Heart right ventricle (tissue), 16 donors: Measurements from ENCODE around the gene NBEA. TPM values are rescaled to one million over a fixed set of nuclear protein-coding genes. Genes with fewer than 3 reads are reported as not detected.
A peak's percentile ranks its signal among the peaks of the same experiment; 100 is the strongest.

Experiments
- ATAC-seq, 8 donors: fragments of 200-7000 bp; cut with Tn5 transposase; one replicate each; pipeline ENCODE4 v1.9.1; 2020; ENCODE audit warnings: mild to moderate bottlenecking in 8 of 8, moderate library complexity in 8 of 8, moderate number of reproducible peaks in 1 of 8
- DNase-seq, 2 donors: peaks; one replicate each; pipeline ENCODE4 v3.0.0-alpha.2; 2020
- H3K27ac ChIP-seq, 10 donors: fragments of 200-600 bp; sonication (generic) in 2 of 10; one replicate each; pipeline versions ENCODE4 v1.5.0 to v1.8.0; 2020 to 2022; ENCODE audit warnings: mild to moderate bottlenecking in 3 of 10
- H3K27me3 ChIP-seq, 7 donors: fragments of 200-600 bp; one replicate each; pipeline ENCODE4 v1.8.0; 2021 to 2022; ENCODE audit warnings: mild to moderate bottlenecking in 2 of 7
- H3K36me3 ChIP-seq, 9 donors: fragments of 200-600 bp; sonication (generic) in 1 of 9; one replicate each; pipeline versions ENCODE4 v1.5.0 to v1.8.0; 2020 to 2022; ENCODE audit warnings: mild to moderate bottlenecking in 2 of 9
- H3K4me1 ChIP-seq, 9 donors: fragments of 200-600 bp; sonication (generic) in 1 of 9; one replicate each; pipeline versions ENCODE4 v1.5.0 to v1.8.0; 2020 to 2022; ENCODE audit warnings: mild to moderate bottlenecking in 4 of 9
- H3K4me3 ChIP-seq, 10 donors: fragments of 200-600 bp; sonication (generic) in 2 of 10; one replicate each; pipeline versions ENCODE4 v1.5.0 to v1.8.0; 2020 to 2022; ENCODE audit warnings: mild to moderate bottlenecking in 7 of 10, moderate library complexity in 2 of 10
- H3K9me3 ChIP-seq, 11 donors: fragments of 200-600 bp in 10 of 11; sonication (generic) in 2 of 11; one replicate each; pipeline versions ENCODE4 v1.5.0 to v1.8.0; 2013 to 2022; ENCODE audit warnings: mild to moderate bottlenecking in 2 of 11, control low read depth in 1 of 11, moderate library complexity in 1 of 11
- CTCF ChIP-seq, 9 donors: fragments of 200-600 bp; sonication (generic) in 2 of 9; IDR thresholded peaks; one replicate each; pipeline versions ENCODE4 v1.5.0 to v1.8.0; 2021 to 2022; ENCODE audit warnings: antibody characterized with exemption in 9 of 9, mild to moderate bottlenecking in 5 of 9, moderate library complexity in 1 of 9
- WGBS, 2 donors: extraction: QIAGEN DNeasy Blood & Tissue Kit; methylation state at CpG; one replicate each; pipeline ENCODE4 v1.1.7; 2013; ENCODE audit warnings: inconsistent platforms in 1 of 2; 5-methylcytosine and 5-hydroxymethylcytosine counted together
- intact Hi-C, 10 donors: fragments of 100-400 bp; cut with DNase I; formaldehyde crosslinking; loops; one replicate each; pipeline versions ENCODE4 v1.11.1 to v1.14.2; 2022
- polyA plus RNA-seq, 2 donors: library from polyadenylated mRNA; stranded (reverse); fragments of 200-250 nt; gene quantifications; one replicate each; pipeline ENCODE4 v1.2.3, GENCODE V29; 2013
- total RNA-seq, 10 donors: library from RNA; stranded (reverse); fragmentation: NEBNext Ultra II Directional in 3 of 10; extraction: Animal tissue kit (Norgen Biotek cat#: 25700) in 3 of 10; gene quantifications; one replicate each; pipeline versions ENCODE4 v1.2.1 to v1.2.4, GENCODE V29; 2021 to 2023
- donor health status: Arrhythmogenic right ventricular cardiomyopathy.
- donor health status: ischemic (EF 13 %, LVEDD 7.1; RV severe dilation, severe dysfunction).
- donor health status: healthy with polysubstance abuse.
- donor health status: DM: no; HTN: yes; CAD: no.
- donor health status: DM: no; HTN: no; CAD: no.
- donor health status: ischemic (EF 25% LVEDD 6.9; RV normal size, moderate dysfunction).
- donor health status: ischemic (EF 25% LVEDD 5.7; RV mildly dilated, moderate dysfunction).
- donor health status: healthy.
- donor health status: DM: yes; HTN: yes; CAD: no.
- donor health status: Ischemic cardiomyopathy.
- donor health status: ischemic (EF 35%, LVEDD 5.7; RV mildly dilated, moderate dysfunction).
- donor health status: nonischemic (EF 11% LVEDD 7.7; RV severe dilation, severe dysfunction).
- donor health status: DM: yes; HTN: yes; CAD: no.
- donor health status: PGD.
- donor health status: ischemic (EF 29% LVEDD 5.4; RV normal size, mild dysfunction).
- donor health status: nonischemic (EF 23%, LVEDD 6.1; RV moderate dilation, normal function).

NBEA gene
- total and polyA plus RNA-seq, 12 donors: 4.3 to 30.6 (median 24.5) TPM

GRCh38 chr13:35714121-35714520 lies 772.1 kb downstream of the NBEA start:
- Histone ChIP-seq H3K4me1 (peaks cover 0 to 29% (median 19%) of the 10 kb centered on the region in 9 donors), H3K4me3 (no peak overlapping the region), H3K27me3 (no peaks in the 10 kb centered on the region), H3K9me3 (no peaks in the 10 kb centered on the region), H3K27ac (peak overlapping the region in 4 of 10 donors; percentile 9 to 32 (median 21)), H3K36me3 (no peaks in the 10 kb centered on the region)
- intact Hi-C loops: loop anchor here in 1 of 10 donors (5.0 kb wide), 1 partner anchor 82 kb away; no protein-coding TSS in a partner anchor
- ATAC-seq (peak in 1 of 8 donors; percentile 5), DNase-seq (no peak)
- 65 to 67% methylated on average over 6 of the region's 6 CpGs for WGBS, 2 donors
- no peak for TF ChIP-seq CTCF (IDR thresholded peaks at IDR 0.05)

- intact Hi-C loops: loop anchor here in 2 of 10 donors (5.0 kb wide), 1 partner anchor 82 kb away; no protein-coding TSS in a partner anchor
- peak; percentile 34 to 68 (median 60) for ATAC-seq
- H3K9me3 ChIP-seq: no peaks in the 10 kb centered on the region
- peak in 1 of 2 donors; percentile 69 for DNase-seq
- no peak for TF ChIP-seq CTCF (IDR thresholded peaks at IDR 0.05)
- 49 to 66% methylated on average over 9 of the region's 9 CpGs for WGBS, 2 donors
- H3K4me3 ChIP-seq: no peak overlapping the region
- H3K36me3 ChIP-seq: no peaks in the 10 kb centered on the region
- peak overlapping the region in 4 of 10 donors; percentile 9 to 32 (median 21) for H3K27ac ChIP-seq
- H3K4me1 ChIP-seq: peaks cover 0 to 29% (median 19%) of the 10 kb centered on the region in 9 donors
- H3K27me3 ChIP-seq: no peaks in the 10 kb centered on the region
These were observed 772.7 kb downstream of the NBEA start for GRCh38 chr13:35714588-35715377.

DNA sequence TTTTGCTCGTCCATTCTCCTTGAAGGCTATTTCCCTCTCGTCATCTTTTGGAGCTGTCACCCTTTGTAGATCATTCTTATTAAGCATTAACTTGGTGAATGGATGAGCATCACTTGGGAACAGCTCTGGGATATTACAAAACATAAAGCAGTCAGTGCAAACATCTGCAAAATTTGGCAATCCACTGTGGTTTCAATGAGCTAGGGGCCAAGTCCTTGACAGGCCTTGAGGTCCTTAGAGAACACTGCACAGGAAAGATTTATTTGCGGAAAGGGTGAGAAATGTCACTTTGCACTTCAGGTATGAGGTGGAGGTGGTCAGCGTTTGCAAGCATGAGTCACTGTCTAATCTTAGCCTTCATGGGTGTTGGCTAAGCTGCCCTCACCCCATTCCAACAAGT lies 774.1 kb downstream of the NBEA start:
- intact Hi-C loops: loop anchor here in 1 of 10 donors (5.0 kb wide), 1 partner anchor 84 kb away; no protein-coding TSS in a partner anchor
- ATAC-seq: peak; percentile 25 to 59 (median 52)
- Histone ChIP-seq H3K4me1 (peaks cover 0 to 38% (median 22%) of the 10 kb centered on the region in 9 donors), H3K9me3 (no peaks in the 10 kb centered on the region), H3K36me3 (no peaks in the 10 kb centered on the region), H3K27me3 (no peaks in the 10 kb centered on the region), H3K27ac (peak overlapping the region in 1 of 10 donors; percentile 56), H3K4me3 (no peak overlapping the region)
- TF ChIP-seq CTCF (IDR thresholded peaks at IDR 0.05): no peak
- 53 to 55% methylated on average over 4 of the region's 4 CpGs for WGBS, 2 donors
- DNase-seq: no peak

DNA sequence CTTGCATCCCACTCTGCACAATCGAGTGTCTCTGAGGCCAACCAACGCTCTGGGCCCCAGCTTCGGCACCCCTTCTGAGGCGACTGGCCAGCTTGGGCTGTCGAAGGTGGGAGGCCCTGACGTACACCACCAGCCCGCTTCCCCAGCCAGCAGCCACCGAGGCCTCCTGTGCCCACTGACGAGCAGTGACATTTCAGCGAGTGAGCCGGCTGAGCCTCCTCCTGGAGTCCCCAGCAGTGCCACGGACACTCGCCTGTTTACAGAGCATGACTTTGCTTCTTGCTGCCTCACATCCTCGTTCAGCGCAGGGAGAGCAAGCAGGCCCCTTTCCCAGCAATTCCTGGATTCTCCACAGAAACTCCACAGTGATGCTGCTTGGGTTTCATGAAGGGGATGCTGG lies 774.7 kb downstream of the NBEA start:
- ATAC-seq (peak in 3 of 8 donors; percentile 4 to 9 (median 7)), DNase-seq (no peak)
- WGBS, 2 donors: 79 to 86% methylated on average over 15 of the region's 15 CpGs
- H3K4me1 ChIP-seq: peaks cover 0 to 38% (median 22%) of the 10 kb centered on the region in 9 donors
- no peaks in the 10 kb centered on the region for H3K27me3 ChIP-seq
- TF ChIP-seq CTCF (IDR thresholded peaks at IDR 0.05): no peak
- H3K4me3 ChIP-seq: no peak overlapping the region
- H3K27ac ChIP-seq: peak overlapping the region in 5 of 10 donors; percentile 1 to 56 (median 41)
- intact Hi-C loops: loop anchor here in 1 of 10 donors (5.0 kb wide), 1 partner anchor 84 kb away; no protein-coding TSS in a partner anchor
- no peaks in the 10 kb centered on the region for H3K9me3 ChIP-seq
- H3K36me3 ChIP-seq: no peaks in the 10 kb centered on the region
